ENCODE measurements around the gene LRRC4B.

GRCh38 chr19:50492303-50493052 is 75.8 kb downstream of the LRRC4B start:
- no peak for TF ChIP-seq POLR2A (IDR thresholded peaks at IDR 0.05; ENCODE audit: low read depth, low read length)
- TF ChIP-seq CTCF (conservative IDR thresholded peaks at IDR 0.05; ENCODE audit: low read depth, low read length): no peak
- no peak for TF ChIP-seq CEBPB (IDR thresholded peaks at IDR 0.05; ENCODE audit: low read depth, low read length)
- TF ChIP-seq BHLHE40 (IDR thresholded peaks at IDR 0.05; ENCODE audit: low read depth, low read length): no peak
- no peak for TF ChIP-seq RFX5 (IDR thresholded peaks at IDR 0.05; ENCODE audit: low read depth, low read length)
- TF ChIP-seq RCOR1 (IDR thresholded peaks at IDR 0.05; ENCODE audit: insufficient replicate concordance, low read length): no peak

Data from IMR-90 (cell line).